OCI-LY3 (cell line): ENCODE results near the gene PXN.

Experiments
- H2AFZ ChIP-seq: fragments of 200-600, 300-600 bp; shearing (Covaris generic); 2 replicates; pipeline ENCODE4 v1.6.0; 2014; ENCODE audit warnings: antibody characterized with exemption, low read depth, low read length
- H3K27ac ChIP-seq: fragments of 200-600, 300-600 bp; sonication (generic); 2 replicates; pipeline ENCODE4 v1.5.1; 2014; ENCODE audit warnings: mild to moderate bottlenecking, low read length, moderate library complexity, mixed read lengths
- H3K27me3 ChIP-seq: fragments of 200-600, 300-600 bp; sonication (generic); 2 replicates; pipeline ENCODE4 v1.6.1; 2014; ENCODE audit warnings: low read depth, low read length, mixed read lengths
- H3K36me3 ChIP-seq: fragments of 200-600, 300-600 bp; sonication (generic); replicated peaks from 2 replicates; pipeline ENCODE3; 2014; ENCODE audit warnings: low read depth, low read length, mixed read lengths
- H3K4me1 ChIP-seq: fragments of 300-600, 200-600 bp; sonication (generic); 2 replicates; pipeline ENCODE4 v1.6.1; 2014; ENCODE audit warnings: low read length, mixed read lengths
- H3K4me2 ChIP-seq: fragments of 200-600, 300-600 bp; sonication (generic); 2 replicates; pipeline ENCODE4 v1.6.1; 2014; ENCODE audit warnings: low read length, mixed read lengths
- H3K4me3 ChIP-seq: fragments of 300-600, 200-600 bp; sonication (generic); 2 replicates; pipeline ENCODE4 v1.5.1; 2014; ENCODE audit warnings: antibody characterized with exemption, mild to moderate bottlenecking, low read length, moderate library complexity
- H3K79me2 ChIP-seq: fragments of 300-600, 200-600 bp; shearing (Covaris generic); 2 replicates; pipeline ENCODE4 v1.6.1; 2014; ENCODE audit warnings: mild to moderate bottlenecking, low read length, mixed read lengths
- H3K9ac ChIP-seq: fragments of 300-600, 200-600 bp; shearing (Covaris generic); 2 replicates; pipeline ENCODE4 v1.6.0; 2014; ENCODE audit warnings: mild to moderate bottlenecking, low read length, moderate library complexity
- H3K9me3 ChIP-seq: fragments of 200-600, 300-600 bp; shearing (Covaris generic); 2 replicates; pipeline ENCODE4 v1.6.1; 2014; ENCODE audit warnings: low read length, mixed read lengths; ENCODE audit not compliant: insufficient read depth
- H4K20me1 ChIP-seq: fragments of 200-600, 300-600 bp; sonication (generic); 2 replicates; pipeline ENCODE4 v1.6.1; 2016; ENCODE audit warnings: low read length, mixed read lengths; ENCODE audit not compliant: insufficient read depth
- EZH2phosphoT487 ChIP-seq: fragments of 200-600 bp; shearing (Covaris generic); IDR thresholded peaks from 2 replicates; pipeline ENCODE4 v1.6.1; 2018; ENCODE audit warnings: antibody characterized with exemption, mixed run types, low read depth
- TF ChIP-seq, protein P1 (sequence below): fragments of 200-600, 300-600 bp; sonication (generic); IDR thresholded peaks from 2 replicates; pipeline ENCODE4 v1.5.1; 2014; ENCODE audit warnings: antibody characterized with exemption, low read length, low read depth

PXN gene

DNA sequence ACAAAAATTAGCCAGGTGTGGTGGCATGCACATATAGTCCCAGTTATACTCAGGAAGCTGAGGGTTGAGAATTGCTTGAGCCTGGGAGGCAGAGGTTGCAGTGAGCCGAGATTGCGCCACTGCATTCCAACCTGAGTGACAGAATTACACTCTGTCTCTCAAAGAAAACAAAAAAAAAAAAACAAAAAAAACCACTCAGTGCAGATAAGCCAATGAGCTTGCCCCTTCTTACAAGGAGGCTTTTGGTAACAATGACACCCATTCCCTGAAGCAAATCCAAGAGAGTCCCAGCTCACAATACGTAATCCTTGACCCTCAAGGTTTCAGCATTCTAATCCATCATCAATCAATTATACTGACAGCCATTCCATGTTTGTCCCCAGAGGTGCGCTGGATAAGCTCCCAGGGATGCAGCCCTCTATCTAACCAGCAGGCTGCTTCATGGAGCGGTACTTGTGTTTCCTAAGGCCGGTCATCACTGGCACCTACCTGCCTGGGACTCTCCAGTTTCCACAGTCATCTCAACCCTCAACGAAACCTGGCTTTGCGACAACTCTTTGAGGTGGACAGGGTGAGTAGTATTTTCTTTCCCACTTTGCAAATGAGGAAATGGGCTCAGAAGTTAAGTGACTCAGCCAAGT lies 83.4 kb downstream of the PXN start:
- Histone ChIP-seq H3K4me2 (no peak overlapping the region), H3K27ac (no peak overlapping the region), H3K4me3 (no peak overlapping the region), H3K9me3 (no peaks in the 10 kb centered on the region), H3K36me3 (peaks cover 64% of the 10 kb centered on the region), H3K4me1 (no peaks in the 10 kb centered on the region), H3K9ac (no peak overlapping the region), H3K27me3 (no peaks in the 10 kb centered on the region), H4K20me1 (peaks cover 19% of the 10 kb centered on the region; the same call in 1 of the 2 replicates), H3K79me2 (peaks cover 51% of the 10 kb centered on the region), H2AFZ (no peak overlapping the region)
- no peak for TF ChIP-seq EZH2phosphoT487
- TF ChIP-seq, protein P1, sequence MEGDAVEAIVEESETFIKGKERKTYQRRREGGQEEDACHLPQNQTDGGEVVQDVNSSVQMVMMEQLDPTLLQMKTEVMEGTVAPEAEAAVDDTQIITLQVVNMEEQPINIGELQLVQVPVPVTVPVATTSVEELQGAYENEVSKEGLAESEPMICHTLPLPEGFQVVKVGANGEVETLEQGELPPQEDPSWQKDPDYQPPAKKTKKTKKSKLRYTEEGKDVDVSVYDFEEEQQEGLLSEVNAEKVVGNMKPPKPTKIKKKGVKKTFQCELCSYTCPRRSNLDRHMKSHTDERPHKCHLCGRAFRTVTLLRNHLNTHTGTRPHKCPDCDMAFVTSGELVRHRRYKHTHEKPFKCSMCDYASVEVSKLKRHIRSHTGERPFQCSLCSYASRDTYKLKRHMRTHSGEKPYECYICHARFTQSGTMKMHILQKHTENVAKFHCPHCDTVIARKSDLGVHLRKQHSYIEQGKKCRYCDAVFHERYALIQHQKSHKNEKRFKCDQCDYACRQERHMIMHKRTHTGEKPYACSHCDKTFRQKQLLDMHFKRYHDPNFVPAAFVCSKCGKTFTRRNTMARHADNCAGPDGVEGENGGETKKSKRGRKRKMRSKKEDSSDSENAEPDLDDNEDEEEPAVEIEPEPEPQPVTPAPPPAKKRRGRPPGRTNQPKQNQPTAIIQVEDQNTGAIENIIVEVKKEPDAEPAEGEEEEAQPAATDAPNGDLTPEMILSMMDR = no peak

DNA sequence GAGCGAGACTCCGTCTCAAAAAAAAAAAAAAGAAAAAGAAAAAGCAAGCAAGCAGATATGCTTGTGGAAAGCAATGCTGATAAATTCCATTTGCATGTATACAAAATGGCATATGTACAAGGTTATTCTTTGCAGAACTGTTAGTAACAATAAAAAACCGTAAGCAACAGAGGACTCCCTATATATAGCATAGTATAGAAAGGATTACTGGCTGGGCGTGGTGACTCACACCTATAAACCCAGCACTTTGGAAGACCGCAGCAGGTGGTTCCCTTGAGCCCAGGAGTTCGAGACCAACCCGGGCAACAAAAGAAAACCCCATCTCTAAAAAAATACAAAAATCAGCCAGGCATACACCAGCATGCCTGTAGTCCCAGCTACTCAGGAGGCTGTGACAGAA lies 84.6 kb downstream of the PXN start:
- H3K27me3 ChIP-seq = no peaks in the 10 kb centered on the region
- TF ChIP-seq, protein P1 = no peak
- TF ChIP-seq EZH2phosphoT487 = no peak
- H3K9me3 ChIP-seq = no peaks in the 10 kb centered on the region
- H3K4me1 ChIP-seq = no peaks in the 10 kb centered on the region
- peaks cover 13% of the 10 kb centered on the region; the same call in 1 of the 2 replicates for H4K20me1 ChIP-seq
- no peak overlapping the region for H3K4me3 ChIP-seq
- H3K79me2 ChIP-seq = peaks cover 42% of the 10 kb centered on the region
- H3K27ac ChIP-seq = no peak overlapping the region
- H3K9ac ChIP-seq = no peak overlapping the region
- H2AFZ ChIP-seq = no peak overlapping the region
- H3K4me2 ChIP-seq = no peak overlapping the region
- peaks cover 64% of the 10 kb centered on the region for H3K36me3 ChIP-seq

DNA sequence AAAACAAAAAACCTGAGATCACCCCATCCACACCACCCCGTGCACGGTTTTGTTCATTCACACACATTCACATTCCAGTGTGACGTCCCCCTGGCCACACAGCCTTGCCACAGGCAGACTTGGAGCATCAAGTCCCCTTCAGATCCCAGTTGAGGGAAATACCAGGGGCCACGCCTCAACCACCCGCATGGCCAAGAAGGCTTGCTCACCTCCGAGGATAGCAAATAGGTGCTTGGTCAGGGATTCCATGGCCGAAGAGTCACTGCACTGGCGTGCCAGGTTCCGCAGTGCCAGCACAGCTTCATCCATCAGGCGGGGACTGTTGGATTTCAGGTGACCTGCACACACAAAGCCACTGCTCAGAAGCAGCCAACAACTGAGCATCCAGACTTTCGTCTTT lies 90.0 kb downstream of the PXN start:
- Histone ChIP-seq H3K36me3 (peaks cover 50% of the 10 kb centered on the region), H3K27me3 (no peaks in the 10 kb centered on the region)

DNA sequence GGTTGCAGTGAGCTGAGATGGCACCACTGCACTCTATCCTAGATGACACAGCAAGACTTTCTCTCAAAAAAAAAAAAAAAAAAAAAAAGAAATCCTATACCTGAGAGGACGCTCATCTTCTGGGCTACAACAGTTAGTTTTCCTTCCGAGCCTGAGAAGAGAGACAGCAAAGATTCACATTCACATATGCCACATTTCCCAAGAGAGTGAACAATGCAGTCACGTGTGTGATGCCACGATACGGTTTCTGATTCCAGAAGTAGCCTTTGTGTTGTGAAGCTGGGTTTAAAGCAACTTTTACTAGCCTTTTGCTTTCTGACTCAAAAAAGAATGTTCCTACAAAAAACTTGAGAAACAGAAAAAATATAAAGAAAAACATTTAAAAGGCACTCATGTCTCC lies 90.5 kb downstream of the PXN start:
- no peak for TF ChIP-seq EZH2phosphoT487
- TF ChIP-seq, protein P1 = no peak
- Histone ChIP-seq H2AFZ (no peak overlapping the region), H3K4me3 (no peak overlapping the region), H3K9me3 (no peaks in the 10 kb centered on the region), H3K9ac (no peak overlapping the region), H3K79me2 (peaks cover 3% of the 10 kb centered on the region; the same call in 1 of the 2 replicates), H3K4me1 (no peaks in the 10 kb centered on the region), H3K36me3 (peaks cover 52% of the 10 kb centered on the region), H4K20me1 (no peaks in the 10 kb centered on the region), H3K27ac (no peak overlapping the region), H3K4me2 (no peak overlapping the region), H3K27me3 (no peaks in the 10 kb centered on the region)

More for the DNA sequence above, 90.0 kb downstream of the PXN start:
- Histone ChIP-seq H3K9ac (no peak overlapping the region), H3K27ac (no peak overlapping the region), H3K4me1 (no peaks in the 10 kb centered on the region), H3K4me2 (no peak overlapping the region), H2AFZ (no peak overlapping the region), H3K4me3 (no peak overlapping the region), H3K79me2 (peaks cover 3% of the 10 kb centered on the region; the same call in 1 of the 2 replicates), H3K9me3 (no peaks in the 10 kb centered on the region), H4K20me1 (no peaks in the 10 kb centered on the region)
- TF ChIP-seq EZH2phosphoT487 = no peak
- TF ChIP-seq, protein P1 = no peak
